22Rv1 (cell line): ENCODE measurements around the gene SLC1A2.

Experiments used
- ZFX ChIP-seq: fragments of 450-650 bp; IDR thresholded peaks from 2 replicates; pipeline ENCODE4 v1.6.1; 2017; ENCODE audit warnings: antibody characterized with exemption, borderline replicate concordance
- TF ChIP-seq, protein P1 (sequence below): fragments of 450-650 bp; IDR thresholded peaks from 2 replicates; pipeline ENCODE4 v1.5.1; 2017; ENCODE audit warnings: mild to moderate bottlenecking

DNA sequence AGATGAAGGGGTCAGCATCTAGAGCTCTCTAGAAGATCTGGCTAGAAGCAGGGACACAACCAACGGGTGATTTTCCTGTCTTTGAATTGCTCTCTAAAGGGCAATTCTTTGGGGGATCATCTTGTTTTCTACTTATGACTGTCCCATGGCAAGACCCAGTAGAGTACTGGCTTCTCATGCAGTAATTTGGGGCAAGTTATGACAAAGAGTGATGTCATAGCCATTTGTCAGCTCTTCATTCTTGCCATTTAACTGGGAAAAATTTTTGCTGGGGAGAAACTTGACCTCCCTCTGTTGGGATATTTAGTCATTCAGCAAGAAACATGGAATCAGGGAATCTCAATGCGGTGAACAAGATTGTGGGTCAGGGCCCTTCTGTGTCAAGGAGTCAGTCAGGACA, 80.4 kb downstream of the SLC1A2 start:
- TF ChIP-seq, protein P1, sequence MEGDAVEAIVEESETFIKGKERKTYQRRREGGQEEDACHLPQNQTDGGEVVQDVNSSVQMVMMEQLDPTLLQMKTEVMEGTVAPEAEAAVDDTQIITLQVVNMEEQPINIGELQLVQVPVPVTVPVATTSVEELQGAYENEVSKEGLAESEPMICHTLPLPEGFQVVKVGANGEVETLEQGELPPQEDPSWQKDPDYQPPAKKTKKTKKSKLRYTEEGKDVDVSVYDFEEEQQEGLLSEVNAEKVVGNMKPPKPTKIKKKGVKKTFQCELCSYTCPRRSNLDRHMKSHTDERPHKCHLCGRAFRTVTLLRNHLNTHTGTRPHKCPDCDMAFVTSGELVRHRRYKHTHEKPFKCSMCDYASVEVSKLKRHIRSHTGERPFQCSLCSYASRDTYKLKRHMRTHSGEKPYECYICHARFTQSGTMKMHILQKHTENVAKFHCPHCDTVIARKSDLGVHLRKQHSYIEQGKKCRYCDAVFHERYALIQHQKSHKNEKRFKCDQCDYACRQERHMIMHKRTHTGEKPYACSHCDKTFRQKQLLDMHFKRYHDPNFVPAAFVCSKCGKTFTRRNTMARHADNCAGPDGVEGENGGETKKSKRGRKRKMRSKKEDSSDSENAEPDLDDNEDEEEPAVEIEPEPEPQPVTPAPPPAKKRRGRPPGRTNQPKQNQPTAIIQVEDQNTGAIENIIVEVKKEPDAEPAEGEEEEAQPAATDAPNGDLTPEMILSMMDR, result no peak
- no peak for TF ChIP-seq ZFX
